Prostate gland (tissue), 2 donors: Measurements from ENCODE around the gene IL25. TPM values are rescaled to one million over a fixed set of nuclear protein-coding genes. Genes with fewer than 3 reads are reported as not detected.
A peak's percentile ranks its signal among the peaks of the same experiment; 100 is the strongest.

Experiments
- DNase-seq: peaks from one replicate; pipeline ENCODE4 v3.0.0-alpha.2; 2019; ENCODE audit warnings: low spot score
- H3K27ac ChIP-seq, 2 donors: fragments of 200-600 bp; sonication (generic); 2 replicates each; pipeline ENCODE4 v1.5.1; 2017 to 2019
- H3K27me3 ChIP-seq: fragments of 200-600 bp; sonication (generic); replicated peaks from 2 replicates; pipeline ENCODE4 v1.5.1; 2019; ENCODE audit not compliant: insufficient read depth
- H3K36me3 ChIP-seq, 2 donors: fragments of 200-600 bp; sonication (generic); 1 replicate in 1 of 2; 2 replicates in 1 of 2; pipeline versions ENCODE4 v1.5.1 to v1.8.1; 2017 to 2019
- H3K4me1 ChIP-seq: fragments of 200-600 bp; sonication (generic); replicated peaks from 2 replicates; pipeline ENCODE4 v1.5.1; 2019
- H3K4me3 ChIP-seq, 2 donors: fragments of 200-600 bp; sonication (generic); 2 replicates each; pipeline ENCODE4 v1.5.1; 2017 to 2019
- H3K9me3 ChIP-seq: fragments of 200-600 bp; sonication (generic); 2 replicates; pipeline ENCODE4 v1.5.1; 2017
- POLR2A ChIP-seq: fragments of 450-650 bp; IDR thresholded peaks from one replicate; pipeline ENCODE4 v1.6.1; 2016; ENCODE audit warnings: antibody characterized with exemption, mild to moderate bottlenecking
- POLR2AphosphoS5 ChIP-seq: sonication (generic); formaldehyde crosslinking; IDR thresholded peaks from one replicate; pipeline ENCODE4 v1.6.1; 2017; ENCODE audit warnings: antibody characterized with exemption
- WGBS: methylation state at CpG from one replicate; pipeline ENCODE4 v1.1.5; 2018; 5-methylcytosine and 5-hydroxymethylcytosine counted together
- intact Hi-C: fragments of 100-400 bp; cut with DNase I; formaldehyde crosslinking; loops from one replicate; pipeline ENCODE4 v1.14.2; 2022
- total RNA-seq, 2 donors: library from RNA; depleted of rRNA; stranded (reverse); fragments of >200 nt; gene quantifications; one replicate each; pipeline ENCODE4 v1.1.0, GENCODE V29; 2016
- TF ChIP-seq, protein P1 (sequence below), 4 experiments: fragments of 200-600 bp in 2 of 4; fragments of 450-650 bp in 2 of 4; sonication (generic) in 2 of 4; IDR thresholded peaks; 1 replicate in 3 of 4; 2 replicates in 1 of 4; pipeline ENCODE4 v1.5.1; 2016 to 2019; ENCODE audit warnings: antibody characterized with exemption in 4 of 4, mild to moderate bottlenecking in 2 of 4, moderate library complexity in 2 of 4

Gene IL25
- total RNA-seq, 2 donors from 2014 or later, result not detected

DNA sequence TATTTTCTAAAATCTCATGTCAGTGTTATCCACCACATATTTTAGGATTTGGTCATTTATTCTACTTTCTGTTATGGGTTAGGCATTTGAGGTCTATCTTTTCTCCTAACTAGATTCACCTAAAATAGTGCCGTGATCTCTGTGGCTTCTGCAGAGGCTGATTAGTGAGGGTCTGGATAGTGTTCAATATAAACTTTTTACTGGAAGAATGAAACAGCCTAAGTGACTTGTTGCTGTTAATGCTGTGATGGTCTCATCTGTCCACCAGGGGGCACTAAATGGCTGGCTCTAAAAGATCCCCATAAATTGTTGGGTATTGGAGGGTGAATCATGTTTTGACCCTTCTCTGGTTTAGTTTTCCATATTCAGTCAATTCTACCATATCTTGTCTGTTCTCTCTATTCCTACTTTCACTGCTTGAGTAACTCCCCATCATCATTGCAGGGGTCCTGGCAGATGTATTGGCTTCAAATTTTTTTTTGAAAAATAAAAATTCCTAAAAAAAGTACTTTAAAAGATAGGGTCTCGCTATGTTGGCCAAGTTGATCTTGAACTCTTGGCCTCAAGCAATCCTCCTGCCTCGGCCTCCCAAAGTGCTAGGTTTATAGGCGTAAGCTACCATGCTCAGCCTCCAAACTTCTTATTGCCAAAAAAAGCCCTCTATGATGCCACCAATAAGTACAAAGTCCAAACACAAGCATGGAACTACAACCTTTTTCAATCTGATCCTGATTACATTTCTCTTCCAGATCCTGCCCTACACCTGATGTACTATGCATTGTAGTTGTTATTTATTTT is 44.5 kb upstream of the IL25 start:
- Histone ChIP-seq H3K27ac (peak overlapping the region; percentile 37 to 78), H3K4me1 (no peaks in the 10 kb centered on the region), H3K36me3 (peaks cover 0 to 7% of the 10 kb centered on the region in 2 donors), H3K9me3 (no peaks in the 10 kb centered on the region), H3K27me3 (no peaks in the 10 kb centered on the region), H3K4me3 (no peak overlapping the region)
- TF ChIP-seq POLR2AphosphoS5, result peak; percentile 73
- TF ChIP-seq, protein P1, sequence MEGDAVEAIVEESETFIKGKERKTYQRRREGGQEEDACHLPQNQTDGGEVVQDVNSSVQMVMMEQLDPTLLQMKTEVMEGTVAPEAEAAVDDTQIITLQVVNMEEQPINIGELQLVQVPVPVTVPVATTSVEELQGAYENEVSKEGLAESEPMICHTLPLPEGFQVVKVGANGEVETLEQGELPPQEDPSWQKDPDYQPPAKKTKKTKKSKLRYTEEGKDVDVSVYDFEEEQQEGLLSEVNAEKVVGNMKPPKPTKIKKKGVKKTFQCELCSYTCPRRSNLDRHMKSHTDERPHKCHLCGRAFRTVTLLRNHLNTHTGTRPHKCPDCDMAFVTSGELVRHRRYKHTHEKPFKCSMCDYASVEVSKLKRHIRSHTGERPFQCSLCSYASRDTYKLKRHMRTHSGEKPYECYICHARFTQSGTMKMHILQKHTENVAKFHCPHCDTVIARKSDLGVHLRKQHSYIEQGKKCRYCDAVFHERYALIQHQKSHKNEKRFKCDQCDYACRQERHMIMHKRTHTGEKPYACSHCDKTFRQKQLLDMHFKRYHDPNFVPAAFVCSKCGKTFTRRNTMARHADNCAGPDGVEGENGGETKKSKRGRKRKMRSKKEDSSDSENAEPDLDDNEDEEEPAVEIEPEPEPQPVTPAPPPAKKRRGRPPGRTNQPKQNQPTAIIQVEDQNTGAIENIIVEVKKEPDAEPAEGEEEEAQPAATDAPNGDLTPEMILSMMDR (IDR thresholded peaks at IDR 0.05), result peak; percentile 87 to 98 (median 92)
- TF ChIP-seq POLR2A, result no peak
- DNase-seq, result peak; percentile 82
- WGBS, result 42% methylated on average over 4 of the region's 4 CpGs
- intact Hi-C loops, result loop anchor here (1.0 to 10.0 kb wide), 2 partner anchors 52 to 237 kb away; partner anchors contain the start of gene AP1G2

DNA sequence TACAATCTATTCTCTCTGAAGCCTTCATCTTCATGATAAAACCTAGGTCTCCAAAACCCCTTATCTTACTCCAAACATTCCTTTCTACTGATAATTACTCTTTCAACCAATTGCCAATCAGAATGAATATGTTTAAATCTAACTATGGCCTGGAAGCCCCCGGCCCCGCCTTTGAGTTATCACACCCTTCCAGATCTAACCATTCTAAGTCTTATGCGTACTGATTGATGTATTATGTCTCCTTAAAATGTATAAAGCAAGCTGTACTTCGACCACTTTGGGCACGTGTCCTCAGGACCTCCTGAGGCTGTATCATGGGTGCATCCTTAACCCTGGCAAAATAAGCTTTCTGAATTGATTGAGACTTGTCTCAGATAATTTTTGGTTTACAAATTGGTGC is 37.0 kb upstream of the IL25 start:
- TF ChIP-seq, protein P1 (IDR thresholded peaks at IDR 0.05), result no peak
- no peak for TF ChIP-seq POLR2A
- TF ChIP-seq POLR2AphosphoS5, result no peak
- no peak for DNase-seq
- 93% methylated on average over 5 of the region's 5 CpGs for WGBS
- Histone ChIP-seq H3K9me3 (no peaks in the 10 kb centered on the region), H3K27me3 (no peaks in the 10 kb centered on the region), H3K4me1 (no peaks in the 10 kb centered on the region), H3K36me3 (no peaks in the 10 kb centered on the region), H3K27ac (no peak overlapping the region), H3K4me3 (no peak overlapping the region)
- intact Hi-C loops, result no loop called here

DNA sequence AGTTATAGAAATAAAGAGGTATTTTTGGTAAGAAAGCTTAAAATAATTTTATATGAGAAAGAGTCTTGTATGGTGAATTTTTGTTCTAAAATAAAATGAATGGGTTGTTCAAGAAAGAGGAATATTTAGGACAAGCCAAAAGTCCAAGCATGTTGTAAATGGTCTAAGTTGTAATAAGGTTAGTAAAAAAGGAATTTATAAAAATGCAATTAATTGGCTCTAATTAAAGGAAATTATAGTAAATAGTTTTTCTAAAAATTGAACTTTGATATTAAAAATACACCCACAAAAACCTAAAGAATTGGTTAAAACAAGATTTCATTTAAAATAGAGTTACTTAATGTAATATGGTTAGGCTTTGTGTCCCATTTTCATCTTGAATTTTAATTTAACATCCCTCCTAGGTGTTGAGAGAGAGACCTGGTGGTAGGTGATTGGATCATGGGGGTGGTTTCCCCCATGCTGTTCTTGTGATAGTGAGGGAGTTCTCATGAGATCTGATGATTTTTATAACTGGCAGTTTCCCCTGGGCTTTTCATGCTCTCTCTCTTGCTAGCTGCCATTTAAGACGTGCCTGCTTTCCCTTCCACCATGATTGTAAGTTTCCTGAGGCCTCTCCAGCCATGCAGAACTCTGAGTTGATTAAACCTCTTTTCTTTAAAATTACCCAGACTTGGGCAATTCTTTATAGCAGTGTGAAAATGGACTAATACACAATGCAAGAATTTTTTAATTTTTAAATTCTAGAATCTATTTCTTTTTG is 32.9 kb upstream of the IL25 start:
- H3K27ac ChIP-seq, result no peak overlapping the region
- no peak for DNase-seq
- no peak overlapping the region for H3K4me3 ChIP-seq
- no peaks in the 10 kb centered on the region for H3K27me3 ChIP-seq
- H3K9me3 ChIP-seq, result no peaks in the 10 kb centered on the region
- no peaks in the 10 kb centered on the region for H3K4me1 ChIP-seq
- TF ChIP-seq POLR2A, result no peak
- TF ChIP-seq, protein P1 (IDR thresholded peaks at IDR 0.05), result no peak
- TF ChIP-seq POLR2AphosphoS5, result no peak
- no peaks in the 10 kb centered on the region for H3K36me3 ChIP-seq
- intact Hi-C loops, result no loop called here
- WGBS, result 86% methylated on average over 1 of the region's 1 CpG

DNA sequence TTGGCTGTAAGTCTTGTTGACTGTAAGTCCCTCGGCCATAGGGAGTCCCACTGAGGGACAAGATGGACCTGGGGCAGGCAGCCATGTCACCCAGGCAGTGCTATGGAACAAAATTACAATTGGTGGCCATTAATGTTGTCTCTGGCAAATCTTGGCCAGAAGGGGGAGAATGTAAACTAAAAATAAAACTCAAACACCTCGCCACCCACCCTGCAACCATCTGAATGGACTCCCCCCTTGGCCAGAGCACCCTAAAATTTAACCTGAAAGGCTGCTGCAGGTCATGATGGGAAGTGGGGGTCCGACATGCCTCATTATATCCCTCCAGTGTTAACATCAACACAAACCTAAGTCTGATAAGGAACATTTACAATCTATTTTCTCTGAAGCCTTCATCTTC is 28.1 kb upstream of the IL25 start:
- intact Hi-C loops, result no loop called here
- 60% methylated on average over 3 of the region's 3 CpGs for WGBS
- Histone ChIP-seq H3K36me3 (no peaks in the 10 kb centered on the region), H3K9me3 (no peaks in the 10 kb centered on the region), H3K27ac (no peak overlapping the region), H3K4me3 (no peak overlapping the region), H3K4me1 (no peaks in the 10 kb centered on the region), H3K27me3 (no peaks in the 10 kb centered on the region)
- TF ChIP-seq POLR2A, result no peak
- TF ChIP-seq, protein P1 (IDR thresholded peaks at IDR 0.05), result no peak
- TF ChIP-seq POLR2AphosphoS5, result no peak
- no peak for DNase-seq
